ENCODE measurements around the gene TNFSF15.

Gene TNFSF15

DNA sequence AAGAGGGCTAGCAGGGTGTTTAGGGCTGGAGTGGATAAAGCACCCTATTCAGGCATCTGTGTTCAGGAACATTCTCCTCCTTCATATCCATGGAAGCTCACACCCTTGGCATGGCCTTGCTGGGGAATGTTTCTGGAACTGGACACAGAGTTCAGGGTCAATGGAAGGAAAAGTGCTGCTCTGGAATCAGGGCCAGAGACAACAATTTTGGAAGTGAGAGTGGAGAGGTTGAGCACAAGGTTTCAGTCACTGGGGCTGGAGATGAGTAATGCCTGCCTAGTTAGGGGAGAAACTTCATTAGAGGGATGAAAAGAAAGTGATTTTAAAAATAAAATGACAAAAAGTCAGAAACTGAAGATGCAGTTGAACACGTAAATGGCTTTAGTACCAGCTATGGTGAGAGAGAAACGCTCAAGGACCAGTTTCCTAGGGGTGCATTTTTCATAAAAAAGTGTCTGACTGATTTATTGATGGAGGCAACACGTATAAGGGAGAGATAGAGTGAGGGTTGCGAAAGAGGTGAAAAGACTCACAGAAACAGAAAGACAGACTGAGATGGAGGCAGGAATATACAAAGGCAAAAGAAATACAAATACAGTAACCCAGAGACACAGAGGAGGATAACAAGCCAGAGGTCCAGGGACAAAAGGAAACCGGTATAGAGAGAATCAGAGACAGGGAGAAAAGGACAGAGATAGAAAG lies 8.0 kb upstream of the TNFSF15 start:
- no peak for TF ChIP-seq EZH2phosphoT487 (conservative IDR thresholded peaks at IDR 0.05; ENCODE audit: low read length)
- TF ChIP-seq, protein P1, sequence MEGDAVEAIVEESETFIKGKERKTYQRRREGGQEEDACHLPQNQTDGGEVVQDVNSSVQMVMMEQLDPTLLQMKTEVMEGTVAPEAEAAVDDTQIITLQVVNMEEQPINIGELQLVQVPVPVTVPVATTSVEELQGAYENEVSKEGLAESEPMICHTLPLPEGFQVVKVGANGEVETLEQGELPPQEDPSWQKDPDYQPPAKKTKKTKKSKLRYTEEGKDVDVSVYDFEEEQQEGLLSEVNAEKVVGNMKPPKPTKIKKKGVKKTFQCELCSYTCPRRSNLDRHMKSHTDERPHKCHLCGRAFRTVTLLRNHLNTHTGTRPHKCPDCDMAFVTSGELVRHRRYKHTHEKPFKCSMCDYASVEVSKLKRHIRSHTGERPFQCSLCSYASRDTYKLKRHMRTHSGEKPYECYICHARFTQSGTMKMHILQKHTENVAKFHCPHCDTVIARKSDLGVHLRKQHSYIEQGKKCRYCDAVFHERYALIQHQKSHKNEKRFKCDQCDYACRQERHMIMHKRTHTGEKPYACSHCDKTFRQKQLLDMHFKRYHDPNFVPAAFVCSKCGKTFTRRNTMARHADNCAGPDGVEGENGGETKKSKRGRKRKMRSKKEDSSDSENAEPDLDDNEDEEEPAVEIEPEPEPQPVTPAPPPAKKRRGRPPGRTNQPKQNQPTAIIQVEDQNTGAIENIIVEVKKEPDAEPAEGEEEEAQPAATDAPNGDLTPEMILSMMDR (IDR thresholded peaks at IDR 0.05; ENCODE audit: insufficient read depth, low read length, poor library complexity, severe bottlenecking): no peak
- Histone ChIP-seq H3K79me2 (ENCODE audit: insufficient read depth, low read length) (no peaks in the 10 kb centered on the region), H3K27me3 (ENCODE audit: low read length) (no peaks in the 10 kb centered on the region)

DNA sequence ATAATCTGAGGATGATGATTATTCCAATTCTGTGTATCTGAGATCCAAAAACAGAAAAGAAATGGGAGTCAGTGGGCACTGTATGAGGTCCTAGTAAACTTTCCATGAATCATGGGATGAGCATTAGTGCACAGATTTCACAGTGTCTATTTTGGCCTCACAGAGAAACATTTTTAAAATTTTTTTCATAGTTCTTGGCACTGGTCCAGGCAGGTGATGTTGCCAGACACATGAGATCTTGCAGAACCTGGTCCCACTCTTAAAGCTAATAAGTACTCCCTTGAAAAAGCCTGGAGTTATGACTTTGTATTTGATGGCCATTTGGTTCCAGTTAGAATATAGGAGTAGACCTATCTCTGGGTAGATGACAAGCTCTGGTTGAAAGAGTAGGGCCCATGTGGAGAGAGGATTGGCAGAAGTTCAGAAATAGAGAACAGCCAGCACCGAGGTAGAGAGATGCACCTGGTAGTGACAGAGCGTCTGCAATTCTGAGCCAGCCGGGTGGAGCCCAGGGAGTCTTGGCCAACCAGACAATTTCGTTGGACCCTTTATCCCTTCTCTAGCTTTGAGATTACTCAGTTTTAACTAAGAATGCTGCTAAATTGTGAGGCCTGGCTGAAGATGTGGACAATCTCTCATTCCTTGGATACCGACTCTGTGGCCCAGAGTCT lies 6.3 kb upstream of the TNFSF15 start:
- no peaks in the 10 kb centered on the region for H3K79me2 ChIP-seq (ENCODE audit: insufficient read depth, low read length)
- H3K9me3 ChIP-seq (ENCODE audit: insufficient read depth, low read length): no peaks in the 10 kb centered on the region
- H3K9ac ChIP-seq (ENCODE audit: low read length): no peak overlapping the region
- H3K27ac ChIP-seq (ENCODE audit: low read depth, low read length): no peak overlapping the region
- no peak overlapping the region for H3K4me2 ChIP-seq (ENCODE audit: low read depth, low read length, poor library complexity, severe bottlenecking)
- H4K20me1 ChIP-seq (ENCODE audit: low read depth, low read length): no peaks in the 10 kb centered on the region
- H3K36me3 ChIP-seq (ENCODE audit: low read length): no peaks in the 10 kb centered on the region
- H2AFZ ChIP-seq (ENCODE audit: low read depth, low read length, severe bottlenecking): no peak overlapping the region
- no peaks in the 10 kb centered on the region for H3K9me2 ChIP-seq (replicated peaks; ENCODE audit: insufficient read depth, low read length)
- no peaks in the 10 kb centered on the region for H3K27me3 ChIP-seq (ENCODE audit: low read length)
- no peak for TF ChIP-seq EZH2phosphoT487 (conservative IDR thresholded peaks at IDR 0.05; ENCODE audit: low read length)
- TF ChIP-seq, protein P1 (IDR thresholded peaks at IDR 0.05; ENCODE audit: insufficient read depth, low read length, poor library complexity, severe bottlenecking): no peak
- no peak overlapping the region for H3K4me3 ChIP-seq (ENCODE audit: insufficient read depth, low read length, poor library complexity, severe bottlenecking)
- no peaks in the 10 kb centered on the region for H3F3A ChIP-seq (ENCODE audit: insufficient read depth)

More for the DNA sequence above, 8.0 kb upstream of the TNFSF15 start:
- no peaks in the 10 kb centered on the region for H4K20me1 ChIP-seq (ENCODE audit: low read depth, low read length)
- H3K9me2 ChIP-seq (replicated peaks; ENCODE audit: insufficient read depth, low read length): no peaks in the 10 kb centered on the region
- H3K9ac ChIP-seq (ENCODE audit: low read length): no peak overlapping the region
- no peak overlapping the region for H2AFZ ChIP-seq (ENCODE audit: low read depth, low read length, severe bottlenecking)
- H3K9me3 ChIP-seq (ENCODE audit: insufficient read depth, low read length): no peaks in the 10 kb centered on the region
- no peaks in the 10 kb centered on the region for H3F3A ChIP-seq (ENCODE audit: insufficient read depth)
- H3K36me3 ChIP-seq (ENCODE audit: low read length): no peaks in the 10 kb centered on the region
- no peak overlapping the region for H3K4me3 ChIP-seq (ENCODE audit: insufficient read depth, low read length, poor library complexity, severe bottlenecking)
- no peak overlapping the region for H3K4me2 ChIP-seq (ENCODE audit: low read depth, low read length, poor library complexity, severe bottlenecking)
- no peak overlapping the region for H3K27ac ChIP-seq (ENCODE audit: low read depth, low read length)

DNA sequence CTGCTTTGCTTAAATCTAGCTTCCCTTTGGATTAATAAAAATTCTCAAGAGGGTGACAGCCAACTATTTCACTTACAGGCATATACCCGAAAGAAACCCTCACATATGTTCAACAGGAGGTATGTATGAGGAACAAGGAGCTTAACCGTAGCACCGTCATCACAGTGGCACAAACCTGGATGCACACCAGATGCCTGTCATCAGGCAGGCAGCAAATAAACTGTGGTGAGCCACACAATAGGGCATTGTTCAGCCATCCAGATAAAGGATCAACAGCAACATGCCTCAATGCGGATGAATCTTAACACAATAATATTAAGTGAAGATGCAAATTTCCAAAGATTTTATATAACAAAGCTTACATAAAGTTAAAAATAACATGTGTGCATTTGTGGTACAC lies 5.5 kb upstream of the TNFSF15 start:
- no peaks in the 10 kb centered on the region for H3K79me2 ChIP-seq (ENCODE audit: insufficient read depth, low read length)
- no peak overlapping the region for H3K27ac ChIP-seq (ENCODE audit: low read depth, low read length)
- TF ChIP-seq, protein P1 (IDR thresholded peaks at IDR 0.05; ENCODE audit: insufficient read depth, low read length, poor library complexity, severe bottlenecking): no peak
- TF ChIP-seq EZH2phosphoT487 (conservative IDR thresholded peaks at IDR 0.05; ENCODE audit: low read length): no peak
- H3K36me3 ChIP-seq (ENCODE audit: low read length): no peaks in the 10 kb centered on the region
- no peaks in the 10 kb centered on the region for H3K9me3 ChIP-seq (ENCODE audit: insufficient read depth, low read length)
- no peaks in the 10 kb centered on the region for H3K9me2 ChIP-seq (replicated peaks; ENCODE audit: insufficient read depth, low read length)
- no peaks in the 10 kb centered on the region for H3K27me3 ChIP-seq (ENCODE audit: low read length)
- H3K4me2 ChIP-seq (ENCODE audit: low read depth, low read length, poor library complexity, severe bottlenecking): no peak overlapping the region
- no peaks in the 10 kb centered on the region for H4K20me1 ChIP-seq (ENCODE audit: low read depth, low read length)
- H3F3A ChIP-seq (ENCODE audit: insufficient read depth): no peaks in the 10 kb centered on the region
- no peak overlapping the region for H2AFZ ChIP-seq (ENCODE audit: low read depth, low read length, severe bottlenecking)
- H3K9ac ChIP-seq (ENCODE audit: low read length): no peak overlapping the region
- H3K4me3 ChIP-seq (ENCODE audit: insufficient read depth, low read length, poor library complexity, severe bottlenecking): no peak overlapping the region
